Keratinocyte (primary cell): Measurements from ENCODE around the gene KIF21A.

Experiments used
- CTCF ChIP-seq, 3 experiments: IDR thresholded peaks in 1 of 3; conservative IDR thresholded peaks in 1 of 3; optimal IDR thresholded peaks in 1 of 3; 2 replicates in 2 of 3; 3 replicates in 1 of 3; pipeline versions ENCODE3 to v1.5.1; 2011; ENCODE audit warnings: low read length in 3 of 3, mild to moderate bottlenecking in 3 of 3, moderate library complexity in 2 of 3, control low read depth in 1 of 3, inconsistent platforms in 1 of 3; ENCODE audit not compliant: insufficient read depth in 2 of 3; ENCODE audit errors: extremely low read depth in 1 of 3
- EZH2 ChIP-seq: IDR thresholded peaks from one replicate; pipeline ENCODE4 v1.6.1; 2012; ENCODE audit warnings: inconsistent platforms, mild to moderate bottlenecking, low read length, moderate library complexity

- TF ChIP-seq CTCF (optimal IDR thresholded peaks at IDR 0.05 in 1 of 3, IDR thresholded peaks at IDR 0.05 in 1 of 3, conservative IDR thresholded peaks at IDR 0.05 in 1 of 3; ENCODE audit: extremely low read depth in 1 of 3, insufficient read depth in 2 of 3, low read length in 3 of 3) (no peak), EZH2 (no peak)
These were observed 16.1 kb upstream of the KIF21A start for GRCh38 chr12:39459027-39459434.
